GM21390 (cell line): Measurements from ENCODE around the gene GRIN2C.

Experiments
- ATAC-seq: cut with Tn5 transposase; IDR thresholded peaks from one replicate; pipeline ENCODE4 v1.9.1; 2021; ENCODE audit not compliant: unreplicated experiment

GRIN2C gene

DNA sequence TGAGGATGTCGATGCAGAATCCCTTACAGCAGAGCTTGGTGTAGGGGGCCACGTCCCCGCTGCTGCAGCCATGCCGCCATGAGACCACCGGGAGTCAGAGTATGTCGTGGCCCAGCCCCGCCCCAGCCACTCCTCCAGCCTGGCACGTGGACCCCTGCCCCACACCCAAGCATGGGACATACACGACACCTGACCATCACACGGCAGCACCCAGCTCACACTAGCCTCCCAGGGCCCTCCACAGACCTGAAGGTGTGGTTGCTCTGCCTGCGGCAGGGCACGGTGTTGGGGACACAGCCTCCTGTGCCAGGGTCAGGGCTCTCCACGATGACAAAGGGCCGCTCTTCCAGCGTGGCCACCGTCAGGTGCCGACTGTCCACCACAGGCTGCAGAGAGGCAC lies 9.4 kb downstream of the GRIN2C start:
- no peak for ATAC-seq

DNA sequence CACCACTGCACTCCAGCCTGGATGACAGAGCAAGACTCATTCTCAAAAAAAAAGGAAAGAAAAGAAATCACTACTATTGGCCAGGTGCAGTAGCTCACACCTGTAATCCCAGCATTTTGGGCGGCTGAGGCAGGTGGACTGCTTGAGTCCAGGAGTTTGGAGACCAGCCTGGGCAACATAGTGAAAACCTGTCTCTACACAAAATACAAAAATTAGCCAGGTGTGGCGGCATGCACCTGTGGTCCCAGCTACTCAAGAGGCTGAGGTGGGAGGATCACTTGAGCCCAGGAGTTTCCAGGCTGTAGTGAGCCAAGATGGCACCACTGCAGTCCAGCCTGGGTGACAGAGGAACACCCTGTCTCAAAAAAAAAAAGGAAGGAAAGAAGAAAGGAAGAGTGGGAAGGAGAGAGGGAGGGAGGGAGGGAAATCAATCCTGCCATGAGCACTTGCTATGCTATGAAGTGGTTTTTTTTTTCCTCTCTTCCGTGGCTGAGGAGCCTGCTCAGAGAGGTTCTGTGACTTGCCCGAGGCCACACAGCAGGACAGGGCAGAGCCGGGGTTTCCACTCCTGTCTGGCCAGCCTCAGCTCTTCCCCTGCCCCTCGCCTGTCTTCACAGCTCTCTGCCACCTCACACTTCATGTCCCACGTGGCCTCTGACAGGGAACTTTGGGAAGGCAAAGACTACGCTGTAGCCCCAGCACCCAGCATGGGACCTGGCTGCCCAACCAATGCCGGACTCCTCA lies 10.9 kb downstream of the GRIN2C start:
- ATAC-seq, result no peak

DNA sequence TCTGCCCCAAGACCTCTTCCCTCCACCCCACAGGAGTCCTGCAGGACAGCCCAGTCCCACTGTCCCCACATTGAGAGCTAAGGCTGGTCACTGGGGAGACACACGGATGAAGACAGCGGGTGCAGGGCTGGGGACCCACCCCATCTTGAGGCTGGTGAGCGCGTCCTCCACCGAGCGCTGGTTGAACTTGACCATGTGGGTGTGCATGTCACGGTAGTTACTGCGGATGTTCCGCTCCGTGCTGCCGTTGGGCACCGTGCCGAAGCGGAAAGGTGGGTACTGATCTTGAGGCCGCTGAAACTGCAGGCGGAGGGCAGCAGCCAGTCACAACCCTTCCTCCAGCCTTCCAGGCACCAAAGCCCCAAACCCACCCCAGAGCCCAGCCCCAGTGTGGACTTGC lies 13.1 kb downstream of the GRIN2C start:
- ATAC-seq, result no peak

DNA sequence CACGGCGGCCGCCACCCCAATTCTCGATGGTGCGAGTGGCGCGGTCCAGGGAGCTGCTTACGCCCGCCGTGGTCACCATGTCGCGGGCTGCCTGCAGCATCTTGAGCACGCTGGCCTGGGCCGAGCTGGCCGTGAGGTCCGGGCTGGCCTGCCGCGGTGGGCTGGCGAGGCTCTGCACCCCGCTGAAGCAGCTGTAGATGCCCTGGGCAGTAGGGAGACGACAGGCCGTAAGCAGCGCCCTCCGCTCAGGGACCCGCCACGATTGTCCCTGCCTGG lies 16.4 kb downstream of the GRIN2C start:
- ATAC-seq, result no peak

DNA sequence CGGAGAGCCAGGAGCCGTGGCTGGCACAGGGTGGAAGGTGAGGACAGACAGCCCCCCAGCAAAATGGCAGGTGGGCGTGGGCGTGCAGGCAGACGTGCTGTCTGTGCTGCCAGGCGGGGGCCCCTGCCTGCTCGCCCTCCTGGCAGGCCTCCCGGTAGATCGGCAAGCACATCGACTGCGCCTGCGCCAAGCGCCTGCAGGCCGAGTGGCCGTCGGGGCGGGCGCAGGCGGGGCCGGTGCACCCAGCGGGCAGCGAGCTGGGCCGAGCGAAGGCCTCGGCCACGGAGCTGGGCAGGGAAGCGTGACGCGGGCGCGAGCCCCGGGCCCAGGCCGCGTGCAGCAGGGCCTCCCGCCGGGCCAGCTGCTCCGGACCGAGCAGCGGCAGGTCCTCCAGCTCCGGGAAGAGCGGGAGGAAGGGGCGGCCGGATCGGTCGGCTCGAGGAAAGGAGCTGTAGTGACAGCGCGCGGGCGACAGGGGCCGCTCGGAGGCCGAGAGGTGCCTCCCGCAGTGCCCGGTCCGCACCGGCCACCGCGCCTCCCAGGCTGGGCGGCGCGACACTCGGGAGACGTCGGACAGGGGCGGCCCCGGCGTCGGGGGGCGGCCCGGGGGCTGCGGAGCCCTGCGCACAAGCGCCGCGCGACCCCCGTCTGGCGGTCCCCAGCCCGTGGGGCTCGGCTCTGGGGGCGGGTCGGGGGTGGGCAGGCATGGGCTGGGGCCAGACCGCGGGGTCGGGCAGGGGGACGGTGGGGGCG lies 16.9 kb downstream of the GRIN2C start:
- ATAC-seq, result no peak

DNA sequence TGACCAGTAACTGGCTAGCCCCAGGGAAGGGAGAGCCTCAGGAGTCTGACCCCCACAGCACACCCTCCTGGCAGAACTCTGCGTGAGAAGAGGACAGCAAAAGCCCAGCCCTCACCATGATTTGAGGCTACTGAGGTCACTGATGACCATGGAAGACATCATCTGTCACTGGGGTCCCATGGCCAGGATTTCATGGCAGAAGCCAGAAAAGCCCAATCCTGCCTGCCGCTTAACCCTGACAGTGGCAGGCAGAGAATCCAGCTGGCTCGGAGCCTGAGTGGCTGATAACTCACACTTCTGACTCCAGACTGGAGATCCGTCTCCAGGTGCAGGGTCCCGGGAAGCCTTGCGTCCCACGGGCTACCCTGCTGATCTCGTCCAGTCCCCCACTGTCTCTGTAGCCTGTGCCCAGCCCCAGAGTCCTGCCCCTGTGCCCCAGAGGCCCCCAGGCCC lies 17.5 kb downstream of the GRIN2C start:
- ATAC-seq, result no peak

DNA sequence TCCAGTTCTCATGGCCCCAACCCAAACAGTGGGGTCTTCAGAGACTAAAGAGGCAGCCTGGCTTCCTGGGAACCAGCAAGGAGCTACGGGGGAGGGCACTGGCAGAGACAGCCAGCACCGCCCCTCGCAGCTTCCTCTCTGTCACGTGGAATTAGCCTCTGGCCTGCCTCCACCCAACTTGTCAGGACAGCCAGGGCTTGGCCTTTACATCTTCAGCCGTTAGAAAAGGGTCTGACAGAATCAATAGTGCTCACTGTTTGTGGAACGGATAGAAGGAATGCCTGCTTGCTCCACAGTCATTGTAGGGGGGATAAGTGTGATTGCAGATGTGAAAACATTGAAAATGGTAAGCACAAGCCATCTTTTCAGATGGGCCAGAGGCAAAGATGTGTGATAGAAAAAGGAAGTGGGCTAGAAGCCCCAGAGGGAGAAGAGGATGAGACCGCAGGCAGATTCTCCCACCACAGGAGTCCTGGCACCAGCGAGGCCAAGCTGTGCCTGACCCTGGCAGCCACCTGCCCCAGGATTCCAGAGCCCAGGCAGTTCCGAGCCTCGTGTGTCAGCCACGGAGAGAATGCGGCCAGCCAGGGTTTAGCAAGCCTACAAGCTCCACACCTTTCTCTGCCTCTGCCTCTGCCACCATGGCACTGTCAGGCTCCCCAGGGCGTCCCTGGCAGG lies 18.6 kb downstream of the GRIN2C start:
- ATAC-seq, result no peak

DNA sequence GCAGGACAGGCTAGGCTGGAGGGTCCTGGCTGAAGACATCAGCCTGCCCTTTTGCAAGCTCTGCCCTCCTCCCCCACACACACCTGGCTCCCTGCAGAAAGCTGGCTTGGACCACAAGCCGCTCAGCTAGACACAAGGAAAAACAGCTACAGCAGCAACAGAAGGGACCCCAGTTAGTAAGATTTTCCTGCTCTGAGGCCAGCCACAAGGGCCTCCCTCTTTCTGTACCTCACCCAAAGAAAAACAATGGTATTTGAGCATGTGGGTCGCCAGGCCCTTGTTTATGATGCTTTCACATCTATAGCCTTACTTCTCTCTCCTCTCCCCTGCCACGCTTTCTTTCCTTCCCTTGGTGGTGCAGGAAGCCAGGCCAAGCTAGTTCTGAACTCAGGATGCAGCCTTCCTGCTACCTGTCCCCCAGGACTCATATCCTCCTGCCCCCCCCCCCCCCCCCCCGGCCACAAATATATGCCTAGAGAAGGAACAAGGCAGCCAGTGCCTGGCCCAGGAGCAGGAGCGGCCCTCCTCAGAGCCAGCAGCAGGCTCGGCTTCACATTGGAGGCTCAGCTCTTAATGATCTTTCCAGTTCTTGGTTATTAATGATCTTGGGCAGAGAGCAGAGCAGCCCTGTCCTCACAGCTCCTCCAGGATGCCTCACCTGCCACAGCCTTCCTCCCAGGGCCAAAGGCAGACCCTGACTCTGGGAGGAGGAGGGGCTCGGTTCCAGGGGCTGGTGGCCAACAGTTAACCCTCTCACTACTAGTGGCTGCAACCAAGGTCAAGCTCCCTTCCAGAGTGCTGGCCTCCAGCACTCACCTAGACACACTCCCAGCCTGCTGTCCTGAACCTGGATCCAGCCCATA lies 19.5 kb downstream of the GRIN2C start:
- ATAC-seq, result no peak

DNA sequence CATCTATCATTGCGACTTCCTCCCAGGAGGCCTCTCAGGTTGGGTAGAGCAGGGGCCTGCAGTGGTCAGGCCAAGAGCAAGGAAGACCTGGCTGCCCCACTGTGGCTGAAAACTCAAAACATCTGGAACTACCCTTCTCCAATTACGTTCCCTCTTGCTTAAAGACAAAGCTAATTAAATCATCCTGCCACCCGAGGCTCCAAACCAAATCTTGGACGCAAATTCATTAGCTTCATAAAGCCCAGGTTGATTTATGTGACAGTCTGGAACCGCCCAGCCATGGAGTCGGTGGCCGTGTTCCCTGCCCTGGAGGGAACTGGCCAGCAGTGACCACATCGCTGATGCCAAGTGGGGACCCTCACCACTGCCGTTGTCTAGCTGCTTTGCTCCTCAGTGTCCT lies 21.4 kb downstream of the GRIN2C start:
- ATAC-seq, result no peak

DNA sequence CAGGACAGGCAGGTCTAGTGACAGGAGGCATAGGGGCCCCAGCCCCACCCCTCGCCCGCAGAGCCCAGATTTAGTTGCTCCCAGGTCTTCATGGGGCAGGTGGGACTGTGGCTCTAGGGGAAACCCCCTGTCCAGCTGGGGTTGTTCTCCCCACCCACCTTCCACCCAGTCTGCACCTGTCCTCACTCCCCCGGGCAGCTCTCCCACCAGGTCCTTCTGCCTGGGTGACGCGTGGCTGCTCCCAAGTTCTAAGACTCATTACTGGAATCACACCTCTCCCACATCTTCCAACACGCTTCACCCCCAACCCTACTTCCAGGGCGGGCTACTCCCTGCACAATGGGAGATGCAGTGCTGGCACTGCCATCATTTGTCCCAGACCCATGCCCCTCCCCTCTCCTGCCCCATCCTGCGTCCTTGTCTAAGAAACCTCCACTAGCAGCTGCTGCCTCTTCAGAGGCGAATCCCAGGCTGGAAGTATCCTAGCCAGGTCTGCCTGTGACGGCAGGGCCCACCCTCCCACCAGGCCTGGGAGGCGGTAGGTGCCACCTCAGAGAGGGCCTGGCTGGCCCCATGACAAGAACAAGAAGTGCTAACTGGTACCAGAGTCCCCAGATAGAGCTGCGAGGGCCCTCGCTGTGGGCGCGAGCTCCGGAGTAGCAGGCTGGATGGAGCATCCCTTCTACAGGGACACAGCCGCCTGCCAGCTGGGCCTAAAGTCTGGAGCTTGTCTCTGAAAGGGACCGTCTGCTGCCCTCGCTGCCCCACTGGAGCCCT lies 22.8 kb downstream of the GRIN2C start:
- ATAC-seq, result no peak

DNA sequence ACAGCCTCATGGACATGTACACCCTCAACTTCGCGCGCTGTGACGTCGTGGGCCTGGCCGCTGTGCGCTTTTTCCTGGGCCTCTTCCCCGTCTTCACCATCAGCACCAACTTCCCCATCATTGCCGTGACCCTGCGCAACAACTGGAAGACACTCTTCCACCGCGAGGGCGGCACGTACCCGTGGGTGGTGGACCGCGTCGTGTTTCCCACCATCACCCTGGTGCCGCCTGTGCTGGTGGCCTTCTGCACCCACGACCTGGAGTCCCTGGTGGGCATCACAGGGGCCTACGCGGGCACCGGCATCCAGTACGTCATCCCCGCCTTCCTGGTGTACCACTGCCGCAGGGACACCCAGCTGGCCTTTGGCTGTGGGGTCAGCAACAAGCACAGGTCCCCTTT lies 23.5 kb downstream of the GRIN2C start:
- ATAC-seq, result no peak

DNA sequence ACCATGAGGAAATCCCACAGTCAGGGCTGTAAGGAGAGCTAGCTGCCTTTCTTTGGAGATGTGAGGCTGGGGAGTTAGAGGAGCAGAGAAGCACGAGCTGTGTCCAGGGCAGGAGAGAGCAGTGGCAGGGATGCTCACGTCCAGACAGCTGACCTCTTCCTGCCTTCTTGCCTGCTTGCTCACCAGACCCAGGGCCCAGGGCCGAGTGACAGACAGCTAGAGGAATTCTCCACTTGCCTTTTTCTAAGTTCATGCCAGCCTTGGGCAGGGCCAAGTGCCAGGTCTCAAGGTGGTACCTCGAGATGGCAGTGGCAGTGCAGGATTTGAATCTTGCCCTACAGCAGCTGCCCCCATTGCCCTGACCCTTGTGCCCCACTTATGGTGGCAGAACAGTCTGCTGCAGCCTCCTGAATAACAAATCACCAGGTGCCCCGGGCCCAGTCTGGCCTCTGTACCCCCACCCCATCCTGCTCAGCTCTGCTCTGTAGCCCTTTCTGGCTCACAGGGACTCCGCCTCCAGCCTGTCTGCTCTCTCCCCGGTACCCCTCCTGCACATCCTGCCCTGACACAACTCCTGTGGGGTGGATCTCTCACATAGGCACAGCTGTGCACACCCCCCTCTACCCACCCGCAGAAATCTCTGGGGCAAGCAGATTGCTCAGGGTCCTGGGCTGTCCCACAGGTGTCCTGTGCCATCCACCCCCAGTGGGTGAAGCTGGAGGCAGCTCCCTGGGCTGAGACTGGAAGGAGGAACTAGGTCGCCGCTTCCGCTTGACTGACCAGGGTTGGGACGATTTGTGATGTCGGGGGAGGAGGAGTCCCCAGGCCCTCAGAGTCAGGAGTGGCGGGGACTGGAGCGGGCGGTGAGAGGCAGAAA lies 25.9 kb downstream of the GRIN2C start:
- no peak for ATAC-seq

DNA sequence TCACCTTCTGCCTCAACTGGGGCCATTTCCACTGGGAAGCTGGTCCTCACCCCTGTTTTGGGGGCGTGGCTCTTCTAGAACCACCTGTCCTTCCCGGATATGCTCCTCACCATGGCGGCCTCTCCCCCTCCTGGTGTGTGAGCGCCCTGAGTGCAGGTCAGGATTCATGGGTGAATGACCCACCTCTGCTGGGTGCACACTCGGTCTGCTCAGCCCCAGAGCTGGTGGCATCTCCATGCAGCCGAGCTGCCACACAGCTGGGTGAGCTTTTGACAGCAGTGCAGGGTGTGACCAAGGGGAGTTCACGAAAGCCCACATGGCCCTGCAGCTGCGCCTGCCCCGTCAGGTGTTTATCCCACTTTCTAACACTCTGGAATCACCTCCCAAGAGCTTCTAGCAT lies 27.3 kb downstream of the GRIN2C start:
- no peak for ATAC-seq

DNA sequence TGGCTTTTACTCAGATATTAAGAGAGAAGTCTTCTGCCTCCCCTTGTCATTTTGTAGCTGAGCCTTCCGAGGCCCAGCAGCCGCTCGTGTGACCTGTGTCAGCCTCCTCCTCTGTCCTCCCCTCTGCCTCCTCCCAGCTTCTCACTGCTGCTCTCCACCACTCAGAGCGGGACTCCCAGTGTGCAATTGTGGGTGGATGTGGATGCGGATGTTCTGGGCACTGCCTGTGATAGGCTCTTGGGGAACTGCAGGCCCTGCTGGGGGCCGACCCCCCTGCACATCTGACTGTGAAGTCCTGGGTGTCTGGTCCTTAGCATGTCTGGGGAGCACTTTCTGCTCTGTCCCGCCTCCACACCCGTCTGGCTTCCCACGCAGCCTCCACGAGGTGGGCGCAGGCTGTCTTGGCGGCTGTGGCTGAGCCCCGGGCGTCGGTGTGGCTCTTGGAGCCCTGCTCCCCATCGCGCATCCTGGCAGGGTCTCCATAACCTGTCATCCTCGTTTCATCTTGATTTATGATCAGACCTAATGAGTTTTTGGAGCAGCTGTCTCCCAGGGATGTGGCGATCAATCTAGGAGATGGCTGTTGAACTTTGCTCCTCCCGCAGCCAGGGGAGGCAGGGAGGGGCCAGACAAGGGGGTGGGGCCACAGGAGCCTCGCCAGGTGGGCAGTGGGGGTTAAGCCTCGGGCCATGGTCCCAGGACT lies 28.1 kb downstream of the GRIN2C start:
- ATAC-seq, result no peak

DNA sequence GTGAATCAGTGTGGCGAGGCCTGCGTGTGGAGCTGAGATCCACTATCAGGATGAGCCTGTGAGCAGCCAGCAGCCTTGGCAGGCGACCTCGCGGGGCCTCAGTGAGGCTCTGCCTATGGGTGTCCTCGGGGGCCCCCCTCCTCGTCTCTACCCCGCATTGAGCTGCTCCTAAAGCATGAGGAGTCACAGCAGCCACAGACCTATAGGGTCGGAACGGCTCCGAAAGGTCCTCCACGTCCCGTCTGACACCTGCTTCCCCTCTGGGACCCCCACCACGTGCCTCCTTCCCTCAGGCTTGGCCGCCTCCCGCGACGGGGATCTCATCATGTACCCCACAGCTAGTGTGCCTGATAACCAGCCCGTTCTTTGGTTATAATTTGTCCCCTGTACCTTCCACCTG lies 28.8 kb downstream of the GRIN2C start:
- ATAC-seq, result no peak

DNA sequence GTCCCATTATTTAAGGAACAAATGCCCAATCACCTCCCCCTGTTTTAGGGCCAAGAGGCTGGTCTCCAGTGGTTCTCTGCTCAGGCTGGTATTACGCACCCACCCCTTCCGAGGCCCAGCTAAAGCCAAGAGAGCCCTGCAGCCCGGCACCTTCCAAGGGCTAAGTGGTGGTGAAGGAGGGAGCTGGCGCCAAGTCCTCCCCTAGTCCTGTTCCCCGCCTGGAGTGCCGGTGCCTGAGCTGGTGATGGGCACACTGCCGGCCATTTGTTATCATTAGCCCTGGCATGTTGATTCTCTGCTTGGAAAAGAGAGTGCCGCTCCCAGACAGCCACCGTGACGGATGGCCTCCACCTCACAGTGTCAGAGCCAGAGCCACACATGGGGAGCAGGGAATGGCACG lies 31.9 kb downstream of the GRIN2C start:
- ATAC-seq, result no peak

DNA sequence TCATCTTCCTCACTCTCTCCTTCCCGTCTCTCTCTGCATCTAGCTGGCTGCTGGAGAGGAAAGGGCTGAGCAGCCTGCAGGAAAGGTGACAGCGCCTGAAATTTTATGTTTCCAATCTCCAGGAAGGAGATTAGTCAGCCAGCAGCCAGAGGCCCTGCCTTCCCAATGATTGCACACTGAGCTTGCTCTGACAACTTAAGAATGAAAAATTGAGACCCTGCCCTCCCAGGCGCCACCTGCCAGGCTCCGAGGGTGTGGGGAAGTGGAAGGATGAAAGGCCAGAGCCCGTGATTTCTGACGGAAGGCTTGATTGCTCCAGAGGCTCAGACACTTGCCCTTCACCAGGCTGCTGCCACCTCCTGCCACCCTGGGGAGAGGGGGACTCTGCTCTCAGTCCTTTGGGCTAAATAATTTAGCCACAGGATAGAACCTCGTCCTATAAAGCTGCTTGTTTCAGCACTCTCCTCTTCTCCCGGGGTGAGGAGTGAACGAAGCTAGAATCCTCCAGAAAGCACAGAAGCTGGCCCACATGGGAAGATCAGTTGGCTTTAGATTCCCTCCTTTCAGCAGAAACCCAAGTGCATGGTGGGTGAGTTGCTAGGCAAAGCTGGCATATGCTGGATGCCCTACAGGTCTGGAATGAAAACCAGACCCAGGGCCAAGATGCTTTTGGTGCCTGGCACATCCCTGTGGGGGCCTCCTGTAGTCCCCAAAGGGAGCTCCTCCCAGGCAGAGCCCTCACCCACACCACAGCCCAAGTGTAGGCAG lies 33.5 kb downstream of the GRIN2C start:
- ATAC-seq, result no peak

DNA sequence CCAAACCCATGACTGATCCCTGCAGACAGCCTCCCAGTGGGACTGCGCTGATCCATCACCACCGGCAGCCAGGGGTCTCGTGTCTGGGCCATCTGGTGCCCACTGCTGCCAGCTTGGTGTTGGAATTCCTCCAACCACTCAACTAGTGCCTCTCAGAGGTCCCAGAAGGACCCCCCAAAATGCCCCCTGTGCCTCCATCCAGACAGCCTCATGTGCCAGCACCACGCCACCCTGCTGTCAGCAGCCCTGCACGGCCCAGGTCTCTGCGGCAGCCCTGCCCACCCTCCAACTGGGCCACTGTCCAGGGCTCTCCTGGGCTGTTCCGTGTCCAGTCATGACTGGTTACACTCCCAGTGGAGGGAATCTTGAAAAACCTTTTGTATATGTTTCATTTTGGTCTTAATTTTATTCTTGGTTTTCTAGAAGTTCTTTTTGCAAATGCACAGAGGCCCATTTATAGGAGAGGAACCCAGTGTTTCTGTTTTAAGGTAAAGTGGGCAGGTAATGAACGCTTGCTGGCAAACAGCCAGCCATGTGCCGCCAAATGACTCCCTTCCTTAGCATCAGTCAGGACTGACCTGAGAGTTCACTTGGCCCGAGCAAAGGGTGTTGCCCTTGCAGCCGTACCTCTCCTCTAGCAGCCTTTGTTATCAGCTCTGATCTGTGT lies 34.6 kb downstream of the GRIN2C start:
- no peak for ATAC-seq
